Measurements from ENCODE around the gene CGB3. TPM values are rescaled to one million over a fixed set of nuclear protein-coding genes. Genes with fewer than 3 reads are reported as not detected.
A peak's percentile ranks its signal among the peaks of the same experiment; 100 is the strongest.

CGB3 gene
- polyA plus RNA-seq, 3 donors = not detected

GRCh38 chr19:49064768-49065611 is 40.9 kb upstream of the CGB3 start, which contains the start of gene NTF4:
TSS of gene NTF4 (minus strand) at chr19:49064818. CDS start at chr19:49061997, 2,821 bp downstream.
- H4K20me1 ChIP-seq (ENCODE audit: insufficient read depth, low read length) = no peaks in the 10 kb centered on the region
- no peaks in the 10 kb centered on the region for H3K36me3 ChIP-seq (replicated peaks in 1 of 2; ENCODE audit: control insufficient read depth in 1 of 2, insufficient read depth in 2 of 2, low read length in 2 of 2)
- no peaks in the 10 kb centered on the region for H3K9me3 ChIP-seq (replicated peaks in 1 of 2; ENCODE audit: control insufficient read depth in 1 of 2, insufficient read depth in 1 of 2, low read length in 2 of 2)
- H3K4me3 ChIP-seq (replicated peaks in 1 of 3; ENCODE audit: low read depth in 2 of 3, low read length in 3 of 3) = no peak within 1 kb of the TSS
- peaks cover 27 to 80% of the 10 kb centered on the region in 2 donors for H3K27me3 ChIP-seq (ENCODE audit: control insufficient read depth in 2 of 2, insufficient read depth in 2 of 2, low read length in 2 of 2)
- no peaks in the 10 kb centered on the region for H3K4me1 ChIP-seq (ENCODE audit: control insufficient read depth in 1 of 2, insufficient read depth in 2 of 2, low read length in 2 of 2)
- no peak within 1 kb of the TSS for H3K27ac ChIP-seq (ENCODE audit: low read depth in 1 of 2, low read length in 2 of 2)
- no peaks in the 10 kb centered on the region for H3K79me2 ChIP-seq (ENCODE audit: insufficient read depth, low read length)
- 7% methylated on average over 44 of the region's 53 CpGs for WGBS (ENCODE audit: insufficient coverage)
- Mint-ChIP-seq H3K4me3 (peak within 1 kb of the TSS in 1 of 2 donors; percentile 57), H3K27ac (no peak within 1 kb of the TSS), H3K4me1 (no peaks in the 10 kb centered on the region), H3K36me3 (no peaks in the 10 kb centered on the region), H3K27me3 (ENCODE audit: low read depth in 3 of 3) (peaks cover 79 to 93% (median 81%) of the 10 kb centered on the region in 3 donors), H3K9me3 (peaks cover 2 to 17% (median 6%) of the 10 kb centered on the region in 7 donors)
- H2AFZ ChIP-seq (ENCODE audit: insufficient read depth, low read depth, low read length, poor library complexity, severe bottlenecking) = no peak within 1 kb of the TSS
- intact Hi-C loops (cut with micrococcal nuclease) = no loop called here
- no peak within 1 kb of the TSS for H3K4me2 ChIP-seq (replicated peaks; ENCODE audit: extremely low read depth, low read length, poor library complexity, severe bottlenecking)
- no peak for TF ChIP-seq CTCF (IDR thresholded peaks at IDR 0.05)
- no peak for DNase-seq
- H3K9ac ChIP-seq (ENCODE audit: insufficient read depth, low read length, poor library complexity, severe bottlenecking) = no peak within 1 kb of the TSS

GRCh38 chr19:49064029-49064629 is 40.0 kb upstream of the CGB3 start:
- Histone ChIP-seq H3K27ac (ENCODE audit: low read depth in 1 of 2, low read length in 2 of 2) (no peak overlapping the region), H4K20me1 (ENCODE audit: insufficient read depth, low read length) (no peaks in the 10 kb centered on the region), H2AFZ (ENCODE audit: insufficient read depth, low read depth, low read length, poor library complexity, severe bottlenecking) (no peak overlapping the region), H3K9ac (ENCODE audit: insufficient read depth, low read length, poor library complexity, severe bottlenecking) (no peak overlapping the region), H3K4me3 (replicated peaks in 1 of 3; ENCODE audit: low read depth in 2 of 3, low read length in 3 of 3) (no peak overlapping the region), H3K4me1 (ENCODE audit: control insufficient read depth in 1 of 2, insufficient read depth in 2 of 2, low read length in 2 of 2) (no peaks in the 10 kb centered on the region), H3K4me2 (replicated peaks; ENCODE audit: extremely low read depth, low read length, poor library complexity, severe bottlenecking) (no peak overlapping the region), H3K9me3 (replicated peaks in 1 of 2; ENCODE audit: control insufficient read depth in 1 of 2, insufficient read depth in 1 of 2, low read length in 2 of 2) (no peaks in the 10 kb centered on the region), H3K27me3 (ENCODE audit: control insufficient read depth in 2 of 2, insufficient read depth in 2 of 2, low read length in 2 of 2) (peaks cover 30 to 79% of the 10 kb centered on the region in 2 donors), H3K36me3 (replicated peaks in 1 of 2; ENCODE audit: control insufficient read depth in 1 of 2, insufficient read depth in 2 of 2, low read length in 2 of 2) (no peaks in the 10 kb centered on the region), H3K79me2 (ENCODE audit: insufficient read depth, low read length) (no peaks in the 10 kb centered on the region)
- Mint-ChIP-seq H3K27me3 (ENCODE audit: low read depth in 3 of 3) (peaks cover 79 to 94% (median 83%) of the 10 kb centered on the region in 3 donors), H3K4me3 (peak overlapping the region in 1 of 2 donors; percentile 57), H3K4me1 (no peaks in the 10 kb centered on the region), H3K9me3 (peaks cover 2 to 15% (median 6%) of the 10 kb centered on the region in 7 donors), H3K36me3 (no peaks in the 10 kb centered on the region), H3K27ac (no peak overlapping the region)
- no peak for DNase-seq
- TF ChIP-seq CTCF (IDR thresholded peaks at IDR 0.05) = no peak
- intact Hi-C loops (cut with micrococcal nuclease) = no loop called here
- WGBS (ENCODE audit: insufficient coverage) = 73% methylated on average over 8 of the region's 10 CpGs
